ENCODE results near the gene RNF123.
"Not testable (repeated sequence)": the region's sequence is repeated elsewhere in the genome, so short reads cannot be mapped to it uniquely, and the experiment has no call there.

The RNF123 gene

GRCh38 chr3:49681232-49681522 lies 8.2 kb upstream of the RNF123 start:
- DNase-seq (ENCODE audit: low spot score), result no peak

DNA sequence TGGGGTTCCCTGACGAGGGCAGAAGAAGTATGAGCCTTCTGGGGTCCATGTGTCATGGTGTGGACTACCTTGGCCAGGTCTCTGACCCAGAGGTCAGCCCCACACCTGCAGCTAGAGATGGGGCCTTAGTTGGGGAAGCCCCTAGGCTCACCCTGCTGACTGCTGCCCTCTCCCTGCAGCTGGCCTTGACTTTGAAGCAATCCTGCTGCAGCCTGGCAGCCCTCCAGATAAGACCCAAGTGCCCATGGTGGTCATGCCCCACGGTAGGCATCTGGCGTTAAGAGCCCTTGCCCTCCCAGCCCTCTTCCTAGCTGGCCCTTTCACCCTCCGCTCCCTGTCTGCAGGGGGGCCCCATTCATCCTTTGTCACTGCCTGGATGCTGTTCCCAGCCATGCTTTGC lies 7.8 kb upstream of the RNF123 start:
- no peak for DNase-seq (ENCODE audit: low spot score)

GRCh38 chr3:49683162-49683561 lies 6.2 kb upstream of the RNF123 start:
- DNase-seq (ENCODE audit: low spot score), result no peak

DNA sequence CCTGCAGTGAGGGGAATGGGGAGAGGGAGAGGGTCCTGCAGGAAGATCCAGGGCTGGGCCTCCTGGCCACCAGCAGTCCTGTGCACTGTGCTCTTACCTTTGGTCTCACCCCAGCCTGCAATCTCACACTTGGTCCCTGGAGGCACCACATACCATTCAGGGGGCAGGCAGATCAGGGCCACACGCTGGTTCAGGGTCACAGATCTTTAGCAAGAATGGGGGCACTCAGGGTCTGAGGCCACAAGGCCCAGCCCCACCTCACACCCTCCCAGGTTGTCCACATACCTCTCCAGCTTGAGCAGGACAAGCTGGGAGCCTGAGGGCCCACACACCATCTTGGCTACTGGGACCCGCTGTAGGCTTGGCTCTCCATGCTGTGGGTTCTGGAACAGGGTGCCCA lies 4.9 kb upstream of the RNF123 start:
- not testable (repeated sequence) for DNase-seq (ENCODE audit: low spot score)

- not testable (repeated sequence) for DNase-seq (ENCODE audit: low spot score)
Measured at GRCh38 chr3:49685103-49685502, 4.3 kb upstream of the RNF123 start.

- not testable (repeated sequence) for DNase-seq (ENCODE audit: low spot score)
Measured at GRCh38 chr3:49685846-49686245, 3.5 kb upstream of the RNF123 start.

- DNase-seq (ENCODE audit: low spot score), result not testable (repeated sequence)
Measured at GRCh38 chr3:49686346-49686745, 3.0 kb upstream of the RNF123 start.

DNA sequence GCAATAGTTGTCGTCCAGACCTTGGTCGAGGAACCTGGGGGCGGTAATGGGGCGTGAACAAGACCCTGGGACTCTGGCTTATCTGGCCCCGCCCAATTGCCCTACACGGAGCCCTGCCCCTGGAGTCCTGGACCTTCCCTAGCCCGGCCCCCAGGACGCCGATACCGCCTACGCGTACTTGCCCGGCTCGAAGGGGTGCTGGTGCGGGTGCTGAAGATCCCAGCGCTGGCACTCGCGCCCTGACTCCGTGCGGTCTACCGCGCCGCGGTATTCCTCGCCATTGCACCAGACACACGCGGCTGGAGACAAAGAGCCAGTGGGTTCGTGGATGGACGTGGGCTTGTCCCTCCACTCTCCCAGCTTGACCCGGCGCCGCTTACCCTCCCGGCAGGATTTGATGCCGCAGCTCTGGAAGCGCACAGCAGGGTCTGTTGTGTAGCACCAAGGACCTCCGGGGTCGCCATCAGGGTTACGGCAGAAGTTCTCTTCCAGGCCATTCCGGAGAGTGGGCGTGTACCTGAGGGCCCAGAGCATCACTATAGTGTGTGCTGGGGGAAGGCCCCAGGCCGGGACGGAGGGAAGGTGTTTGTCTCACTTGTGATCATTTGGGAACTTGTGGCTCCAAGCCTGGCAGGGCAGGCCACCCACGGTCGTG lies 2.5 kb upstream of the RNF123 start:
- not testable (repeated sequence) for DNase-seq (ENCODE audit: low spot score)

- not testable (repeated sequence) for DNase-seq (ENCODE audit: low spot score)
Measured at GRCh38 chr3:49687424-49687795, 1.9 kb upstream of the RNF123 start.

- not testable (repeated sequence) for DNase-seq (ENCODE audit: low spot score)
Measured at GRCh38 chr3:49688338-49689045, 865 bp upstream of the RNF123 start.

DNA sequence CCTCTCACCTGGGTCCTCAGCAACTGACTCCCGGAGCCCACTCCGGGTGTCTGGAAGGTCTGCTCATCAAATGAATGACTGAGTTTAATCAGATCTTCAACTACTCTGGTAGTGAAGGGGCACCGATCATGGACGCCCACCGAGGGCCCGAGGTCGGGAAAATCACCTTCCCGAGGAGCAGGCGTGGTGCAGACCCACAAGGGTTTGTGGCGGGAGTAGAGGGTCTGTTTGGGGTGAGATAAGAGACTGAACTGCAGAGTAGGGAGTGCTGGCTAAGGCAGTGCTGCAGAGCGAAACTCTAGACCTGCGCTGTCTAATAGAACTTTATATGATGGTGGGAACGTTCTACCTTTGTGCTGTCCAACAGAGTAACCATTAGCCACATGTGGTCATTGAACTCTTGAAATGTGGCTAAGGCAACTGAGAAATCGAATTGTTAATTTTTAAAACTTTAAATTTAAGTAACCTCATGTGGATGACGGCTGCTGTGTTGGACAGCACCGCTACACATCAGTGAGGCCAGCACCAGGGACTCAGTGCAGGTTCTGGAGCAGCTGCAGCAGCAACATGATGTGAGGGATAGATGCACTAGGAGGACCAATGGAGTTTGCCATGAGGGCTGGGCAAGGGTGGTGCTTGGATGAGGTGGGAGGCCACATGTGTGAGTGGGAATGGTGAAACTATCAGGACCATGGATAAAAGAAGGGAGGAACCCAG lies 709 bp downstream of the RNF123 start:
- not testable (repeated sequence) for DNase-seq (ENCODE audit: low spot score)

DNA sequence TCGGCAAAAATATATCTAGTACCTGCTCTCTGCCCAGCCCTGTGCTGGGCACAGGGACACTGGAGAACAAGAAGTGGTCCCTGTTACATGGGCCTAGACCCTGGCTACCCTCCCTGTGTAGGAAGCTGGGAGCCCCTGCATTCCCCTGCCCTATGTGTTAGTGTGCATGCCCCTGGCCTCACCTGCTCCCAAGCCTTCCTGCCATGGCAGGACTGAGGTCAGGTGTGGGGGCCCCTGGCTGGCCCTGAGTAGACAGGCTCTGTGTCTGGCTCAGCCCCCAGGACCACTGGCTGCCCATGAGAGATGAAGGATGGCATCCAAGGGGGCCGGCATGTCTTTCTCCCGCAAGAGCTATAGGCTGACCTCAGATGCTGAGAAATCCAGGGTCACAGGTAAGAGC lies 1.5 kb downstream of the RNF123 start:
- DNase-seq (ENCODE audit: low spot score), result not testable (repeated sequence)

- DNase-seq (ENCODE audit: low spot score), result not testable (repeated sequence)
Measured at GRCh38 chr3:49691481-49691880, 2.1 kb downstream of the RNF123 start.

- DNase-seq (ENCODE audit: low spot score), result not testable (repeated sequence)
Measured at GRCh38 chr3:49694409-49695070, 5.2 kb downstream of the RNF123 start.

DNA sequence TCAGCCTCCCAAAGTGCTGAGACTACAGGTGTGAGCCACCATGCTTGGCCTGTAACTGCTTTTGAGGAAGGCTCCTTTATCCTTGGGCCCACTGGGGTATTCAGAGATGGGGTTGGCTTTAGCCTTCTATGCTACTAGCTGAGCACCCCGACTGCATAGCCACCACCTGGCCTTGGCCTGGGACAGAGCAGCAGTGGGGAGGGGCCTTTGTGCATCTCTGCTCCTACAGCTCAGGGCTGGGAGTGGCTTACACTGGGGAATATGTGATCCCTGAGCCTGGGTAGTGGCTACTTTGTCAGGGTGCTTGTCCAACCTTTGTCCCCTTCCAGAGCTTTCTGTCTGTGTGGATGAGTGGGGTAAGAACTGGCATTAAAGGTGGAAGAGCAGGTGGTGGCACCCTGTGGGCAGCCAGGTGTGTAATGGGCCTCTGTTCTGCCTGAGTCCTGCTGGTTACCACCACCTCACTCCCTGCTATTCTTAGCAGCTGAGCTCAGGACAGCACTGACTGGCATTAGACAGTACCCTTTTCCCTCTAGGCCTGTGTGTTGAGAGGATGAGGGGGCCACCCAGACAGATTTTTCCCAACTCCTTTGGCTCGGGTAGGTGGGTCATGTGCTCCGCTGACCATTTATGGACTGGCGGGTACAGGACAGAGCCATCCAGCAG lies 6.1 kb downstream of the RNF123 start:
- DNase-seq (ENCODE audit: low spot score), result not testable (repeated sequence)

GRCh38 chr3:49699281-49699979 lies 10.1 kb downstream of the RNF123 start:
- DNase-seq (ENCODE audit: low spot score), result no peak

GRCh38 chr3:49700014-49700413 lies 10.7 kb downstream of the RNF123 start:
- no peak for DNase-seq (ENCODE audit: low spot score)

GRCh38 chr3:49700453-49701128 lies 11.2 kb downstream of the RNF123 start:
- no peak for DNase-seq (ENCODE audit: low spot score)

- peak; percentile 8 for DNase-seq (ENCODE audit: low spot score)
Measured at GRCh38 chr3:49701388-49702077, 12.2 kb downstream of the RNF123 start.

DNA sequence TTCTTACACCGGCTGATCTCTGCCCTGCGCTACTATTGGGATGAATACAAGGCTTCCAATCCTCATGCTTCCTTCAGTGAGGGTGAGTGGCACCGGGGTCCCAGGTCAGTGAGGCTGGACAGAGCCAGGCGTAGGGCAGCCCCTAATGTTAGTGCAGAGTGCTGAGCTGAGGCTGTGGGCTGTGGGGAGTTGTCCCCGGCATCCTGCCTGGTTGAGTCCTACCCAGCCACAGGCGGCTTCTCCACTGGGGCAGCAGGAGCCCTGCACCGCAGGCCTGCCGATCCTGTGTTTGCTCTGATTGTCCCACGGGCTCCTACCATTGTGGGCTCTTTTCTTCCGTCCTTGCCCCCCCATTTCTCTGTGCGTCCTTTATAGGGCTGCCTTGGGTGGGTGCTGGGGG lies 13.3 kb downstream of the RNF123 start:
- no peak for DNase-seq (ENCODE audit: low spot score)
